AG09309 (cell line): ENCODE measurements around the gene BUD13.
A peak's percentile ranks its signal among the peaks of the same experiment; 100 is the strongest.

Experiments used
- DNase-seq: peaks from one replicate; pipeline ENCODE4 v3.0.0-alpha.2; 2010; ENCODE audit warnings: low read depth
- H3K4me3 ChIP-seq: 2 replicates; pipeline ENCODE4 v1.5.1; 2011; ENCODE audit warnings: mild to moderate bottlenecking, low read depth, low read length, moderate library complexity; ENCODE audit not compliant: control insufficient read depth
- TF ChIP-seq, protein P1 (sequence below): IDR thresholded peaks from 2 replicates; pipeline ENCODE4 v1.5.1; 2011; ENCODE audit warnings: mild to moderate bottlenecking, low read depth, low read length, inconsistent platforms; ENCODE audit not compliant: insufficient read depth, control insufficient read depth; ENCODE audit errors: missing control alignments

Gene BUD13, protein sequence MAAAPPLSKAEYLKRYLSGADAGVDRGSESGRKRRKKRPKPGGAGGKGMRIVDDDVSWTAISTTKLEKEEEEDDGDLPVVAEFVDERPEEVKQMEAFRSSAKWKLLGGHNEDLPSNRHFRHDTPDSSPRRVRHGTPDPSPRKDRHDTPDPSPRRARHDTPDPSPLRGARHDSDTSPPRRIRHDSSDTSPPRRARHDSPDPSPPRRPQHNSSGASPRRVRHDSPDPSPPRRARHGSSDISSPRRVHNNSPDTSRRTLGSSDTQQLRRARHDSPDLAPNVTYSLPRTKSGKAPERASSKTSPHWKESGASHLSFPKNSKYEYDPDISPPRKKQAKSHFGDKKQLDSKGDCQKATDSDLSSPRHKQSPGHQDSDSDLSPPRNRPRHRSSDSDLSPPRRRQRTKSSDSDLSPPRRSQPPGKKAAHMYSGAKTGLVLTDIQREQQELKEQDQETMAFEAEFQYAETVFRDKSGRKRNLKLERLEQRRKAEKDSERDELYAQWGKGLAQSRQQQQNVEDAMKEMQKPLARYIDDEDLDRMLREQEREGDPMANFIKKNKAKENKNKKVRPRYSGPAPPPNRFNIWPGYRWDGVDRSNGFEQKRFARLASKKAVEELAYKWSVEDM

DNA sequence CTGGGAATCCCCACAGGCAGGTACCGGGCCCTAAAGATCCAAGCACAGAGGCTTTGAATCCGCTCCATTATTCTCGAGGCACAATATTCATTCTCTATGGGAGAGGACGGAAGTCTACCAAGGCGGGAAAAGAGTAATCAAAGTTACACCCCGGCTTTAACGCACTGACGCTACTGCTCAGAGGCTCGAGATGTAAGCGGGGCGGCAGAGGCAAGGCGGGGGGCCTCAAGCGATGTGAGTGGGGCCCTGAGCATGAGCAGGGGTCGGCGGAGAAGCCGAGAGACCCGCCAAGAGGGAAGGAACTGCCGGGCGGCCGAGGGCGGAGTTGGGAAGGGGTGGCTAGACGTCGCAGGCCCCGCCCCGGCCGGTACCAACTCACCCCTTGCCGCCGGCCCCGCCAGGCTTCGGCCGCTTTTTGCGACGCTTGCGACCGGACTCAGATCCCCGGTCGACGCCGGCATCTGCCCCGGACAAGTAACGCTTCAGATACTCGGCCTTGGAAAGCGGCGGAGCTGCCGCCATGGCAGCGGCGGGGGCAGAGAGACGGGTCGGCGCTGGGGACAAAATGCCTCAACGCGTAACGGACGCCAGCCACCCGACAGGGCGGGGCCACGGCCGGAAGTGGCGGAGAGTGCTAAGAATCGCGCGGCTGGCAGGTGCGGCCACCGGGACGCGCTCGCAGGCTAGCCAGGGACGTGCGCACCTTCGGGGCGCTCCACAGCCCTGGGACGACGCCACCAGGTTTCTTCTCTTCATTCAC is at the start of gene BUD13:
Gene BUD13, minus strand, starts transcription at position 545 of the 760 bp plus-strand sequence. Its CDS starts 23 bp downstream, at position 522.
- H3K4me3 ChIP-seq: peak within 1 kb of the TSS; percentile 67
- TF ChIP-seq, protein P1, sequence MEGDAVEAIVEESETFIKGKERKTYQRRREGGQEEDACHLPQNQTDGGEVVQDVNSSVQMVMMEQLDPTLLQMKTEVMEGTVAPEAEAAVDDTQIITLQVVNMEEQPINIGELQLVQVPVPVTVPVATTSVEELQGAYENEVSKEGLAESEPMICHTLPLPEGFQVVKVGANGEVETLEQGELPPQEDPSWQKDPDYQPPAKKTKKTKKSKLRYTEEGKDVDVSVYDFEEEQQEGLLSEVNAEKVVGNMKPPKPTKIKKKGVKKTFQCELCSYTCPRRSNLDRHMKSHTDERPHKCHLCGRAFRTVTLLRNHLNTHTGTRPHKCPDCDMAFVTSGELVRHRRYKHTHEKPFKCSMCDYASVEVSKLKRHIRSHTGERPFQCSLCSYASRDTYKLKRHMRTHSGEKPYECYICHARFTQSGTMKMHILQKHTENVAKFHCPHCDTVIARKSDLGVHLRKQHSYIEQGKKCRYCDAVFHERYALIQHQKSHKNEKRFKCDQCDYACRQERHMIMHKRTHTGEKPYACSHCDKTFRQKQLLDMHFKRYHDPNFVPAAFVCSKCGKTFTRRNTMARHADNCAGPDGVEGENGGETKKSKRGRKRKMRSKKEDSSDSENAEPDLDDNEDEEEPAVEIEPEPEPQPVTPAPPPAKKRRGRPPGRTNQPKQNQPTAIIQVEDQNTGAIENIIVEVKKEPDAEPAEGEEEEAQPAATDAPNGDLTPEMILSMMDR: no peak
- no peak for DNase-seq

DNA sequence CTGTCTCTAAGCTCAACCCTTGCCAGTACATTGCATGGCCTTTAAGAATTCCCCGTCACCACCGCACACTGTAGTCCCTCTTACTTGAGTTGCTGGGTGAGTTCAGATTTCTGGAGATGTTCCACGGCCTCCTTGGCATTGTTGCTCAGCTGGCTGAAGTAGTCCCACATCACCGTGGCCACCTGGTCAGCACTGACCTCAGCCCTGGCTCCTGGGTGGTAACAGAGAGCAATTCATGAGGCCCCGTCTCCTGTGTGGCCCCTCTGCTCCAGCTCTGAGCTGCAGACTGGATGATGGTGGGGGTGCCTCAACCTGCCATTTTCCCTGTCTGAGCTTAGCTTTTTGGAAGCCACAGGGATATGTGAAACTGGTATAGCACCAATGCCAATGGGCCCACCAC is 49.8 kb upstream of the BUD13 start:
- no peak for DNase-seq
- TF ChIP-seq, protein P1: no peak
- no peak overlapping the region for H3K4me3 ChIP-seq

DNA sequence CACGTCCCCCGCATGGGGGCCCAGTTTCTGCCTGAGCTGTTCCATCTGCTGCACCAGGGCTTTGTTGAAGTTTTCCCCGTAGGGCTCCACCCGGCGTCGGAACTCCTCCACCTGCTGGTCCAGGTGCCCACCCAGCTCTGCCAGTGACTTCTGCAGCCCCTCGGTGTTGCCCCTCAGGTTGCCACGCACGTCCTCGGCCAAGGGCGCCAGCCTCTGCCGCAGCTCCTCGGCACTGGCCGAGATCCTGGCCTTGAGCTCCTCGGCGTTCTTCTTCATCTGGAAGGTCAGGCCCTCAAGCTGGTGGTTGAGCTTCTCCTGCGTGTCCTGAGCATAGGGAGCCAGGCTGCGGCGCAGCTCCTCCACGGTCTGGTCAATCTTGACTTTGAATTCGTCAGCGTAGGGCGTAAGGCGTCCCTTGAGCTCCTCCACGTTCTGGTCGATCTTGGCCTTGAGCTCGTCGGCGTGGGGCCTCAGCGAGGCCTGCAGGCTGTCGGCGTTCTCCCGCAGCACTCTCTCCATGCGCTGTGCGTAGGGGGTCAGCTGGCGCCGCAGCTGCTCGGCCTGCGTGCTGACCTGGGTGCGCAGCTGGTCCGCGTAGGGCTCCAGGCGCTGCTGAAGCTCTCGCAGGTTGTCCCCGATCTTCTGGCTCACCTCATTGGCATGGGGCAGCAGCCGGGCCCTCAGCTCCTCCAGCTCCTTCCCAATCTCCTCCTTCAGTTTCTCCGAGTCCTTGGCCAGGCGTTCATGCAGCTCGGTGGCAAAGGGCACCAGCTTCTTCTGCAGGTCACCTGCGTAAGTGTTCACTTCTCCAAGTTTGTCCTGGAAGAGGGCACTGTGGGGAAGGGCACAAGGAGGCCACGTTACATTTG is 48.5 kb upstream of the BUD13 start:
- DNase-seq: no peak
- TF ChIP-seq, protein P1: no peak
- no peak overlapping the region for H3K4me3 ChIP-seq

DNA sequence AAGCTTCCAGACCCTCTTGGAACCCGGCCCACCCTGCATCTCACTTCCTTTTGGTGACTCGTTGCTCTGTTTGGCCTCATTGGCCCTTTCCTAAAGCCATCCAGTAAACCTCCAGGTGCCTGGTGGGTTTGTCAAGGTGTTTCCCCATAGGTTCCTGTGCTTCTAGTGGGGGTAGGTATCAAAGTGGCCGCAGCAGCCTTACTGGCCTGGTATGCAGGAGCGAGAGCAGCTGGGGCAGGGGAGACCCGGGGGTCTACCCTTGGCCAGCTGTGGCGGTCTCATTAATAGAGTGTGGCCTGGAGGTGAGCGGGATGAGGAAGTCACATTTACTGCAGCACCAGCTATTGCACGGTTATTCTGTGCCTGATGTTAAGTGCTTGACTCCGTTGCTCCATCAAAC is 46.3 kb upstream of the BUD13 start:
- no peak for DNase-seq
- no peak overlapping the region for H3K4me3 ChIP-seq
- TF ChIP-seq, protein P1: no peak

DNA sequence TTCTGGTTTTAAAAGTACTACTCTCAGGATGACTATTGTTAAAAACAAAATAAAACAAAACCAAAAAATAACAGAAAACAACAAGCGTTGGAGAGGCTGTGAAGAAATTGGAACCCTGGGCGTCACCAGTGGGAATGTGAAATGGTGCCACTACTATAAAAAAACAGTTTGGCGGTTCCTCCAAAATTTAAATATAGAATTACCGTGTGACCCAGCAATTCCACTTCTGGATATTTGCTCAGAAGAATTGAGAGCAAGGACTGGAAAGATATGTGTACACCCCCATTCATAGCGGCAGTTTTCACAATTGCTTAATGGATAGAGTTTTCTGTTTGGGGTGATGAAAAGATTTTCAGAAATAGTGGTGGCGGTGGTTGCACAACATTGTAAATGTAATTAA is 41.7 kb upstream of the BUD13 start:
- no peak overlapping the region for H3K4me3 ChIP-seq
- TF ChIP-seq, protein P1: no peak
- DNase-seq: no peak

DNA sequence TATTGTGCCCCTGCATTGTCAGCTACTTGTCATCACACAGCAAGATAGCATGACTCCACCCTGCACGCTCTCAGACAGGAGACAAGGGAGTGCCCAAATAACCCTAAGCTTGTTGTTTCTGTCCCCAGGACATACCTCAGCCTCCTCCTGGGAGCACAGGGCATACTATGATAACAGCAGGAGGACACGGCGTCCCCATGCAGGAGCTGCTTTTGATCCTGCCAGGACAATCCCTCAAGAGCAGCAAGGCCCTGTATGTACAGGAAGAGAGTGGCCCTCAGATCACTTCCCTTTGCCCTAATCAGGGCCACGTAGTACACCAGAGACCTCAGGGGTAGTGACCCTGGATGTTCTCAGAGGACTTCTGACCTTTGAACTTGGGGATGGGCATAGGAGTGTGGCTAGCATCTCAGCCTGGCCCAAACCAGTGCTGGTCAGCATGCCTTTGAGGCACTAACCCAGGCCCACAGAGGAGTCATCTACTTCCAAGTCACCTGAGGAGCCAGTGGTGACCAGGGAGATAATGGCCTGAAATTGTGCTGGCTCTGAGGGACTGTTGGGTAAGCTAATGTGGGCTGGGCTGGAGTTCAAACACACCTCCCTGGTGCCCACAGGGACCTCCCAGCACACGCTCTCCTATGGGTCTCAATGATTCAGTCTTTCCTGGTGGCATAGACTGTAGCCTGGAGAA is 41.1 kb upstream of the BUD13 start:
- no peak overlapping the region for H3K4me3 ChIP-seq
- TF ChIP-seq, protein P1: no peak

More for the DNA sequence above, 41.1 kb upstream of the BUD13 start:
- DNase-seq: no peak
